Lower lobe of right lung (tissue), 2 donors: ENCODE measurements around the gene DNAJC18. TPM values are rescaled to one million over a fixed set of nuclear protein-coding genes. Genes with fewer than 3 reads are reported as not detected.

ENCODE experiments used
- ATAC-seq, 2 donors: fragments of 200-7000 bp; cut with Tn5 transposase; one replicate each; pipeline ENCODE4 v1.9.1; 2020 to 2022; ENCODE audit warnings: mild to moderate bottlenecking in 2 of 2, moderate library complexity in 2 of 2
- DNase-seq: peaks from one replicate; pipeline ENCODE4 v3.0.0-alpha.2; 2020
- H3K27ac ChIP-seq: fragments of 200-600 bp; one replicate; pipeline ENCODE4 v1.8.0; 2022
- H3K27me3 ChIP-seq: fragments of 200-600 bp; one replicate; pipeline ENCODE4 v1.8.0; 2022; ENCODE audit warnings: low read depth
- H3K36me3 ChIP-seq: fragments of 200-600 bp; one replicate; pipeline ENCODE4 v1.8.0; 2022; ENCODE audit warnings: mild to moderate bottlenecking
- H3K4me1 ChIP-seq: fragments of 200-600 bp; one replicate; pipeline ENCODE4 v1.8.0; 2022
- H3K4me3 ChIP-seq: fragments of 200-600 bp; one replicate; pipeline ENCODE4 v1.8.0; 2022; ENCODE audit warnings: mild to moderate bottlenecking
- H3K9me3 ChIP-seq: fragments of 200-600 bp; one replicate; pipeline ENCODE4 v1.8.0; 2022
- intact Hi-C: fragments of 100-400 bp; cut with DNase I; formaldehyde crosslinking; loops from one replicate; pipeline ENCODE4 v1.11.0; 2022
- total RNA-seq: library from RNA; stranded (reverse); fragmentation: NEBNext Ultra II Directional; extraction: Animal tissue kit (Norgen Biotek cat#: 25700); gene quantifications from one replicate; pipeline ENCODE4 v1.2.1, GENCODE V29; 2021
- TF ChIP-seq, protein P1 (sequence below): fragments of 200-600 bp; IDR thresholded peaks from one replicate; pipeline ENCODE4 v1.8.0; 2022; ENCODE audit warnings: antibody characterized with exemption, mild to moderate bottlenecking
- donor health status: DM: no; HTN: yes; CAD: no; lungs with severe emphysema.

DNAJC18 gene
- total RNA-seq, 1 donor from 2014 or later = 10.0 TPM

DNA sequence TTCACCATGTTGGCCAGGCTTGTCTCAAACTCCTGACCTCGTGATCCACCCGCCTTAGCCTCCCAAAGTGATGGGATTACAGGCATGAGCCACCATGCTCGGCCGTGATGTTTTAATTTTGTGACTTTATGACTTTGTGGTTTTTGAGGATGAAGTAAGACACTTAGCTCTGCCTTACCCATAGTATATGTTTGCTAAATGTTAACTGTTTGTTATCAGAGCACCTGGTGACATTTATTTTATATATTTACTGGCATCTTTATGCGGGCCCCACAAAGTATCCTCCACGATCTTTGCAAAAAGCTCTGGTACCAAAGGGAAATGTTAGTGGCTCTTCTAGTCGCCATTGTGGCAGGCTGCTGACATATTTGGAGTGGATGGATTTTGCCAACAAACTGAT, 63.0 kb downstream of the DNAJC18 start:
- H3K9me3 ChIP-seq = no peaks in the 10 kb centered on the region
- H3K27me3 ChIP-seq = no peaks in the 10 kb centered on the region
- H3K36me3 ChIP-seq = peaks cover 34% of the 10 kb centered on the region
- DNase-seq (no peak), ATAC-seq (no peak)
- intact Hi-C loops = no loop called here
- H3K27ac ChIP-seq = no peak overlapping the region
- H3K4me1 ChIP-seq = no peaks in the 10 kb centered on the region
- TF ChIP-seq, protein P1, sequence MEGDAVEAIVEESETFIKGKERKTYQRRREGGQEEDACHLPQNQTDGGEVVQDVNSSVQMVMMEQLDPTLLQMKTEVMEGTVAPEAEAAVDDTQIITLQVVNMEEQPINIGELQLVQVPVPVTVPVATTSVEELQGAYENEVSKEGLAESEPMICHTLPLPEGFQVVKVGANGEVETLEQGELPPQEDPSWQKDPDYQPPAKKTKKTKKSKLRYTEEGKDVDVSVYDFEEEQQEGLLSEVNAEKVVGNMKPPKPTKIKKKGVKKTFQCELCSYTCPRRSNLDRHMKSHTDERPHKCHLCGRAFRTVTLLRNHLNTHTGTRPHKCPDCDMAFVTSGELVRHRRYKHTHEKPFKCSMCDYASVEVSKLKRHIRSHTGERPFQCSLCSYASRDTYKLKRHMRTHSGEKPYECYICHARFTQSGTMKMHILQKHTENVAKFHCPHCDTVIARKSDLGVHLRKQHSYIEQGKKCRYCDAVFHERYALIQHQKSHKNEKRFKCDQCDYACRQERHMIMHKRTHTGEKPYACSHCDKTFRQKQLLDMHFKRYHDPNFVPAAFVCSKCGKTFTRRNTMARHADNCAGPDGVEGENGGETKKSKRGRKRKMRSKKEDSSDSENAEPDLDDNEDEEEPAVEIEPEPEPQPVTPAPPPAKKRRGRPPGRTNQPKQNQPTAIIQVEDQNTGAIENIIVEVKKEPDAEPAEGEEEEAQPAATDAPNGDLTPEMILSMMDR = no peak
- no peak overlapping the region for H3K4me3 ChIP-seq

DNA sequence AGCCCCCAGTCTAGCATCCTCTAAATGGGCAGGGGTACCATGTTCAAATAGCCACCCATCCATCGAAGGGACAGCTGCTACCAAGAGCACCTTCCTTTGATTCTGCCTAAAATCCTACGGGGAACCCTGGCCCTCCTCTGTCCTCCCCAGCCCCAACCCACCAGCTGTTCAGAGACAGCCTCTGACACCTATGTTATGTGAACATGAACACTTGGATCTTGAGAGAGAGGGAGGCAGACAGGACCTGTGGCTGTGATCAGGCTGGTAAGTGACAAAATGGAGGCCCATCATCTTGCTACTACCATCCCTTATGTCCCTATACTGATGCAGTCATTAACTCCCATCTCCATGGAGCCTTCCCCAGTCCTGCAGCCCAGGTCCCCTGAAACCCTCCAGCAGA, 64.4 kb downstream of the DNAJC18 start:
- Histone ChIP-seq H3K9me3 (no peaks in the 10 kb centered on the region), H3K36me3 (peaks cover 44% of the 10 kb centered on the region), H3K27ac (no peak overlapping the region), H3K4me3 (no peak overlapping the region), H3K4me1 (no peaks in the 10 kb centered on the region), H3K27me3 (no peaks in the 10 kb centered on the region)
- no peak for ATAC-seq
- intact Hi-C loops = no loop called here
- DNase-seq = no peak
- TF ChIP-seq, protein P1 = no peak

DNA sequence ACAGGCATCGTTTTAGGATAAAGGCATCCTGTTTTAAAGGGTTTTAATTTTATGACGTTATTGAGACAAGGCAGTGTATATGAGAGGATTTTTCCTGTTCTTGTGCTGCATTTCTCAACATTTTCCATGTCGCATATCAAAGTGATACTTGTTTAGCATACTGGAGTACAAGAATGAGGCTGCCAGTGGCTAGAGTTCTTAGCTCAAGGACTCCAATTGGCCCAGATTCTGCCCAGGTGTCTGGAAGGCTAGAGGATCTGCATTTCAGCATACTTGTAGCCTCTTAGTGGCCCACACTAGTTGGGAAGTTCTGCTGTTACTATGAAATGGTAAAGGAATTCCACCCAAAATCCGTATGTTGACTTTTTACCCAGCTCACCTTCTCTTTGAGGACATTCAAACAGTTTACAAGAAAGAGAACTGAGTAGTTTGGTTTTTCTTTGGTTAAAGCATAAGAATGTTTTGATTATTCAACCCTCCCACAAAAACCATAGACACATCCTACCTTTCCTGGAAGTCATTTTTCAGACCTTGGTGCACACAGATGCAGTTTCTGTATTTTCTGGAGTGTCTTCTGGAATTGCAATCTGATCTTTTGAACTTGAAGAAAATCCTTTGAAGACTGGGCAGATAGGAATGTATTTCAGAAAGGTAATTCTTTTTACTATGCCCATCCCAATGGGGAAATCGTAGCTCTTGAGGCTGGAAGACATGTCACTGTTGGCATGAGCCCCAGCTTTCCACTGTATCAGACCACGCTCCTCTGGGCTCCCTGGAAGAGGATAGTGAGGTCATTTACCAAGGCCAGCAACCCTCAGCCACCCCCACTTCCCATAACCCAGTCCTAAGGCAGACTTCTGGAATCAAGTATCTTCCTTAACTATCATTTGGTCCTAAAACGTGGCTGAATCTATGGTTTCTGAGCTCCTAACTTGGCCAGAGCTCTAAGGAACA, 67.6 kb downstream of the DNAJC18 start:
- Histone ChIP-seq H3K27ac (no peak overlapping the region), H3K4me3 (no peak overlapping the region), H3K4me1 (no peaks in the 10 kb centered on the region), H3K9me3 (no peaks in the 10 kb centered on the region), H3K27me3 (no peaks in the 10 kb centered on the region), H3K36me3 (peaks cover 76% of the 10 kb centered on the region)
- intact Hi-C loops = no loop called here
- TF ChIP-seq, protein P1 = no peak
- peak in 1 of 2 donors; percentile 45 for ATAC-seq
- DNase-seq = no peak

DNA sequence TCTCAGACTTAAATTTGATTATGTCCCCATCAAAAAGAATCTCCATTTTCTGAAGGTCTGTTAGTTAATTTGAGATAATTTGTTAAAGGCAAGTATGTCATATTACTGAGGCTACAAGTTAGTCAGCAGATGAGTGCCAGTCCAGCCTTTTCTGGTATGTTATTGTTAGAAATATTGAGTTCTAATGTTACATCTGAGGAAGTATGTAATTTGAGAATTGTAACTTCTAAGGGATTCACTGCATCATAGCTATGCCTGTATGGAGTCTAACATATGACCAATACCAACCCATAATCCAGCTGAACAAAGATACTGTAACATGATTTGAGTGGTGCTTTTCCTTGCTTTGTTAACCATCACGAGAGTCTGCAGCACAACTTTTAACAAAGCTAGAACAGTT, 70.1 kb downstream of the DNAJC18 start:
- Histone ChIP-seq H3K4me1 (no peaks in the 10 kb centered on the region), H3K4me3 (no peak overlapping the region), H3K27me3 (no peaks in the 10 kb centered on the region), H3K36me3 (peaks cover 96% of the 10 kb centered on the region), H3K27ac (no peak overlapping the region), H3K9me3 (no peaks in the 10 kb centered on the region)
- intact Hi-C loops = no loop called here
- ATAC-seq (no peak), DNase-seq (no peak)
- TF ChIP-seq, protein P1 = no peak

DNA sequence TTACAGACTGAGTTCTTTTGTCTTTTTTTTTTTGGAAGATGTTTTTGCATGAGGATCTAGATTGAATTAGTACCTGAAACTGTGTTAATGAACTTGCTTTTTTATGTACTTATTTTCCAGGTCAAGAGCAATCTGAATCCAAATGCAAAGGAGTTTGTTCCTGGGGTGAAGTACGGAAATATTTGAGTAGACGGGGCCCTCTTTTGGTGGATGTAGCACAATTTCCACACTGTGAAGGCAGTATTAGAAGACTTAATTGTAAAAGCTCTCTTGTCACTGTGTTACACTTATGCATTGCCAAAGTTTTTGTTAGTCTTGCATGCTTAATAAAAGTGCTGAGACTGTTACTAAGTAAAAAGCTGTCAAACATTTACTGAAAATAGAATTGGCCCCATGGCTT, 70.7 kb downstream of the DNAJC18 start:
- no peak overlapping the region for H3K27ac ChIP-seq
- H3K9me3 ChIP-seq = no peaks in the 10 kb centered on the region
- H3K4me1 ChIP-seq = no peaks in the 10 kb centered on the region
- ATAC-seq (no peak), DNase-seq (no peak)
- H3K4me3 ChIP-seq = no peak overlapping the region
- TF ChIP-seq, protein P1 = no peak
- intact Hi-C loops = no loop called here
- H3K36me3 ChIP-seq = peaks cover 96% of the 10 kb centered on the region
- H3K27me3 ChIP-seq = no peaks in the 10 kb centered on the region
